PC-3 (cell line): ENCODE measurements around the gene ATP1B3. TPM values are rescaled to one million over a fixed set of nuclear protein-coding genes. Genes with fewer than 3 reads are reported as not detected.

Experiments
- ATAC-seq: fragments of 200-7000 bp; cut with Tn5 transposase; 2 replicates; pipeline ENCODE4 v1.9.1; 2020; ENCODE audit warnings: mild to moderate bottlenecking, moderate library complexity
- BruUV-seq: library from RNA; stranded (reverse); fragments of 400-500 nt; replicated peaks from 2 replicates; lab custom pipeline; 2021; lab: Mats Ljungman, UMichigan
- CTCF ChIA-PET: fragments of 300-600 bp; sonication (Branson Sonifier 250); formaldehyde crosslinking; loops from one replicate; lab custom pipeline; 2022; ENCODE audit warnings: antibody characterized with exemption; lab: Charles Lee
- POLR2A ChIA-PET: fragments of 300-600 bp; sonication (Branson Sonifier 250); formaldehyde crosslinking; loops from one replicate; lab custom pipeline; 2022; ENCODE audit warnings: antibody characterized with exemption; ENCODE audit not compliant: unreplicated experiment; lab: Charles Lee
- DNase-seq: peaks from one replicate; pipeline ENCODE4 v3.0.0-alpha.2; 2015
- H2AFZ ChIP-seq: fragments of 300-600 bp; sonication (generic); 2 replicates; pipeline ENCODE4 v1.6.0; 2016; ENCODE audit warnings: antibody characterized with exemption, low read length
- H3F3A ChIP-seq: fragments of 300-600 bp; sonication (generic); one replicate; pipeline ENCODE4 v1.6.0; 2017; ENCODE audit warnings: antibody characterized with exemption, low read length, control low read depth, mild to moderate bottlenecking; ENCODE audit not compliant: unreplicated experiment
- H3K27ac ChIP-seq: fragments of 300-600 bp; sonication (generic); 2 replicates; pipeline ENCODE4 v1.5.1; 2016; ENCODE audit warnings: mild to moderate bottlenecking, low read length
- H3K27me3 ChIP-seq: fragments of 300-600 bp; sonication (generic); 2 replicates; pipeline ENCODE4 v1.6.1; 2016; ENCODE audit warnings: low read length, mixed read lengths
- H3K36me3 ChIP-seq: fragments of 300-600 bp; sonication (generic); 2 replicates; pipeline ENCODE4 v1.6.1; 2016; ENCODE audit warnings: low read depth, mixed run types, low read length, mixed read lengths
- H3K4me1 ChIP-seq: fragments of 300-600 bp; sonication (generic); 2 replicates; pipeline ENCODE4 v1.5.1; 2016; ENCODE audit warnings: low read length; ENCODE audit not compliant: insufficient read depth
- H3K4me2 ChIP-seq: fragments of 300-600 bp; sonication (generic); 2 replicates; pipeline ENCODE4 v1.6.0; 2016; ENCODE audit warnings: low read length
- H3K4me3 ChIP-seq: fragments of 300-600 bp; sonication (generic); 2 replicates; pipeline ENCODE4 v1.5.1; 2016; ENCODE audit warnings: mild to moderate bottlenecking, low read length, mixed read lengths
- H3K79me2 ChIP-seq: fragments of 300-600 bp; sonication (generic); 2 replicates; pipeline ENCODE4 v1.6.1; 2017; ENCODE audit warnings: low read length, mixed read lengths
- H3K9ac ChIP-seq: fragments of 300-600 bp; sonication (generic); 2 replicates; pipeline ENCODE4 v1.6.0; 2016; ENCODE audit warnings: mild to moderate bottlenecking, low read length
- H3K9me2 ChIP-seq: fragments of 300-600 bp; sonication (generic); replicated peaks from 2 replicates; pipeline ENCODE4 v1.6.1; 2016; ENCODE audit warnings: mixed run types, low read length, mixed read lengths
- H3K9me3 ChIP-seq: fragments of 300-600 bp; sonication (generic); 2 replicates; pipeline ENCODE4 v1.6.1; 2016; ENCODE audit warnings: low read length, mixed read lengths
- H4K20me1 ChIP-seq: fragments of 300-600 bp; sonication (generic); 2 replicates; pipeline ENCODE4 v1.6.1; 2016; ENCODE audit warnings: low read length, mixed read lengths
- EZH2 ChIP-seq: fragments of 300-600 bp; sonication (generic); IDR thresholded peaks from one replicate; pipeline ENCODE4 v1.6.1; 2017; ENCODE audit warnings: antibody characterized with exemption, mild to moderate bottlenecking, low read length; ENCODE audit not compliant: unreplicated experiment
- EZH2phosphoT487 ChIP-seq: fragments of 300-600 bp; sonication (generic); IDR thresholded peaks from 2 replicates; pipeline ENCODE4 v1.6.1; 2018; ENCODE audit warnings: mild to moderate bottlenecking, antibody characterized with exemption, low read length, borderline replicate concordance
- intact Hi-C: fragments of 100-400 bp; cut with micrococcal nuclease; formaldehyde crosslinking; loops from 2 replicates; pipeline ENCODE4 v1.9.0; 2023
- total RNA-seq: library from RNA; depleted of rRNA; stranded (reverse); fragments of >200 nt; gene quantifications from 2 replicates; pipeline ENCODE4 v1.2.3, GENCODE V29; 2014
- TF ChIP-seq, protein P1 (sequence below): fragments of 300-600 bp; sonication (generic); conservative IDR thresholded peaks from 2 replicates; pipeline ENCODE4 v1.5.1; 2017; ENCODE audit warnings: antibody characterized with exemption, low read depth, mild to moderate bottlenecking, low read length

Gene ATP1B3
- total RNA-seq, 1 experiment from 2014 or later, result 20.6 TPM

- H3K4me2 ChIP-seq, result peak overlapping the region; percentile 30
- no peaks in the 10 kb centered on the region for H4K20me1 ChIP-seq
- H3K4me3 ChIP-seq, result no peak overlapping the region
- H2AFZ ChIP-seq, result no peak overlapping the region
- H3K79me2 ChIP-seq, result no peaks in the 10 kb centered on the region
- no TSS peak for BruUV-seq
- peak; percentile 68 for DNase-seq
- H3F3A ChIP-seq, result no peaks in the 10 kb centered on the region
- no peaks in the 10 kb centered on the region for H3K27me3 ChIP-seq
- ChIA-PET POLR2A (interaction anchor here (0.6 kb wide), 1 partner anchor 72 kb away, joined by 5 read pairs; no protein-coding TSS in a partner anchor), CTCF (no interaction called here)
- peak; percentile 79 for ATAC-seq
- H3K36me3 ChIP-seq, result peaks cover 6% of the 10 kb centered on the region; the same call in 1 of the 2 replicates
- no peak for TF ChIP-seq EZH2phosphoT487
- TF ChIP-seq EZH2, result no peak
- TF ChIP-seq, protein P1, sequence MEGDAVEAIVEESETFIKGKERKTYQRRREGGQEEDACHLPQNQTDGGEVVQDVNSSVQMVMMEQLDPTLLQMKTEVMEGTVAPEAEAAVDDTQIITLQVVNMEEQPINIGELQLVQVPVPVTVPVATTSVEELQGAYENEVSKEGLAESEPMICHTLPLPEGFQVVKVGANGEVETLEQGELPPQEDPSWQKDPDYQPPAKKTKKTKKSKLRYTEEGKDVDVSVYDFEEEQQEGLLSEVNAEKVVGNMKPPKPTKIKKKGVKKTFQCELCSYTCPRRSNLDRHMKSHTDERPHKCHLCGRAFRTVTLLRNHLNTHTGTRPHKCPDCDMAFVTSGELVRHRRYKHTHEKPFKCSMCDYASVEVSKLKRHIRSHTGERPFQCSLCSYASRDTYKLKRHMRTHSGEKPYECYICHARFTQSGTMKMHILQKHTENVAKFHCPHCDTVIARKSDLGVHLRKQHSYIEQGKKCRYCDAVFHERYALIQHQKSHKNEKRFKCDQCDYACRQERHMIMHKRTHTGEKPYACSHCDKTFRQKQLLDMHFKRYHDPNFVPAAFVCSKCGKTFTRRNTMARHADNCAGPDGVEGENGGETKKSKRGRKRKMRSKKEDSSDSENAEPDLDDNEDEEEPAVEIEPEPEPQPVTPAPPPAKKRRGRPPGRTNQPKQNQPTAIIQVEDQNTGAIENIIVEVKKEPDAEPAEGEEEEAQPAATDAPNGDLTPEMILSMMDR, result no peak
- H3K9ac ChIP-seq, result no peak overlapping the region
- no peaks in the 10 kb centered on the region for H3K9me2 ChIP-seq
- intact Hi-C loops, result loop anchor here (5.0 kb wide), 2 partner anchors 167 to 322 kb away; no protein-coding TSS in a partner anchor
- no peaks in the 10 kb centered on the region for H3K9me3 ChIP-seq
- H3K4me1 ChIP-seq, result peaks cover 18% of the 10 kb centered on the region
- H3K27ac ChIP-seq, result peak overlapping the region; percentile 0; the same call in 1 of the 2 replicates
Observed at GRCh38 chr3:141959589-141960554, 83.4 kb downstream of the ATP1B3 start.

GRCh38 chr3:141960731-141961130 is 84.3 kb downstream of the ATP1B3 start:
- ATAC-seq (no peak), DNase-seq (no peak)
- H3K36me3 ChIP-seq, result peaks cover 6% of the 10 kb centered on the region; the same call in 1 of the 2 replicates
- H3K4me3 ChIP-seq, result no peak overlapping the region
- no peak overlapping the region for H2AFZ ChIP-seq
- no peaks in the 10 kb centered on the region for H4K20me1 ChIP-seq
- no peaks in the 10 kb centered on the region for H3K79me2 ChIP-seq
- no peaks in the 10 kb centered on the region for H3K9me3 ChIP-seq
- POLR2A ChIA-PET, result no interaction called here
- no peaks in the 10 kb centered on the region for H3K9me2 ChIP-seq
- no peak overlapping the region for H3K9ac ChIP-seq
- H3K4me1 ChIP-seq, result peaks cover 18% of the 10 kb centered on the region
- CTCF ChIA-PET, result no interaction called here
- intact Hi-C loops, result loop anchor here (5.0 kb wide), 2 partner anchors 167 to 322 kb away; no protein-coding TSS in a partner anchor
- no peak overlapping the region for H3K27ac ChIP-seq
- H3K4me2 ChIP-seq, result no peak overlapping the region
- BruUV-seq, result no TSS peak
- TF ChIP-seq, protein P1, result no peak
- TF ChIP-seq EZH2, result no peak
- no peak for TF ChIP-seq EZH2phosphoT487
- no peaks in the 10 kb centered on the region for H3K27me3 ChIP-seq
- H3F3A ChIP-seq, result no peaks in the 10 kb centered on the region
